Ascending aorta (tissue), 2 donors: ENCODE measurements around the gene EP400. TPM values are rescaled to one million over a fixed set of nuclear protein-coding genes. Genes with fewer than 3 reads are reported as not detected.

ENCODE experiments used
- DNase-seq, 2 donors: peaks; one replicate each; pipeline ENCODE4 v3.0.0-alpha.2; 2019; ENCODE audit warnings: low spot score in 2 of 2
- H3K27ac ChIP-seq, 2 donors: fragments of 200-600 bp; sonication (generic); one replicate each; pipeline ENCODE4 v1.5.1; 2016 to 2017; ENCODE audit warnings: mild to moderate bottlenecking in 1 of 2
- H3K27me3 ChIP-seq: fragments of 200-600 bp; sonication (generic); one replicate; pipeline ENCODE4 v1.5.1; 2017
- H3K36me3 ChIP-seq, 2 donors: fragments of 200-600 bp; sonication (generic); one replicate each; pipeline ENCODE4 v1.5.1; 2016
- H3K4me1 ChIP-seq, 2 donors: fragments of 200-600 bp; sonication (generic); one replicate each; pipeline ENCODE4 v1.5.1; 2016 to 2017; ENCODE audit warnings: mild to moderate bottlenecking in 1 of 2
- H3K4me3 ChIP-seq, 2 donors: fragments of 200-600 bp; sonication (generic); one replicate each; pipeline ENCODE4 v1.5.1; 2016 to 2017; ENCODE audit warnings: mild to moderate bottlenecking in 1 of 2
- H3K9me3 ChIP-seq, 2 donors: fragments of 200-600 bp; sonication (generic); one replicate each; pipeline ENCODE4 v1.5.1; 2016
- CTCF ChIP-seq, 3 experiments: fragments of 200-600 bp in 2 of 3; fragments of 450-650 bp in 1 of 3; sonication (generic) in 2 of 3; IDR thresholded peaks; one replicate each; pipeline ENCODE4 v1.5.1; 2016 to 2019; ENCODE audit warnings: antibody characterized with exemption in 3 of 3, mild to moderate bottlenecking in 1 of 3, moderate library complexity in 1 of 3
- intact Hi-C: fragments of 100-400 bp; cut with DNase I; formaldehyde crosslinking; loops from one replicate; pipeline ENCODE4 v1.15.1; 2023
- total RNA-seq: library from RNA; depleted of rRNA; stranded (reverse); fragments of >200 nt; gene quantifications from one replicate; pipeline ENCODE4 v1.1.0, GENCODE V29; 2016

Gene EP400
- total RNA-seq, 1 donor from 2014 or later, result 23.3 TPM

- Histone ChIP-seq H3K9me3 (no peaks in the 10 kb centered on the region), H3K36me3 (peaks cover 94 to 95% of the 10 kb centered on the region in 2 donors), H3K4me3 (no peak overlapping the region), H3K27me3 (no peaks in the 10 kb centered on the region), H3K27ac (no peak overlapping the region), H3K4me1 (no peaks in the 10 kb centered on the region)
- no peak for TF ChIP-seq CTCF (IDR thresholded peaks at IDR 0.05)
- no peak for DNase-seq
- intact Hi-C loops, result no loop called here
These were observed 65.2 kb downstream of the EP400 start for GRCh38 chr12:132014915-132015280.

- DNase-seq, result peak in 1 of 2 donors; percentile 60
- peaks cover 95 to 98% of the 10 kb centered on the region in 2 donors for H3K36me3 ChIP-seq
- intact Hi-C loops, result no loop called here
These were observed 66.1 kb downstream of the EP400 start for GRCh38 chr12:132015686-132016430.

GRCh38 chr12:132018193-132018916 is 68.6 kb downstream of the EP400 start:
- Histone ChIP-seq H3K27ac (no peak overlapping the region), H3K36me3 (peaks cover 85 to 86% of the 10 kb centered on the region in 2 donors), H3K27me3 (no peaks in the 10 kb centered on the region), H3K9me3 (no peaks in the 10 kb centered on the region), H3K4me3 (no peak overlapping the region), H3K4me1 (no peaks in the 10 kb centered on the region)
- intact Hi-C loops, result no loop called here
- TF ChIP-seq CTCF (IDR thresholded peaks at IDR 0.05), result no peak
- no peak for DNase-seq

More at GRCh38 chr12:132015686-132016430, 66.1 kb downstream of the EP400 start:
- Histone ChIP-seq H3K4me1 (no peaks in the 10 kb centered on the region), H3K27ac (no peak overlapping the region), H3K27me3 (no peaks in the 10 kb centered on the region), H3K4me3 (no peak overlapping the region), H3K9me3 (no peaks in the 10 kb centered on the region)
- no peak for TF ChIP-seq CTCF (IDR thresholded peaks at IDR 0.05)

- intact Hi-C loops, result no loop called here
- peak in 1 of 2 donors; percentile 34 for DNase-seq
- no peaks in the 10 kb centered on the region for H3K4me1 ChIP-seq
- H3K4me3 ChIP-seq, result no peak overlapping the region
- no peak for TF ChIP-seq CTCF (IDR thresholded peaks at IDR 0.05)
- no peak overlapping the region for H3K27ac ChIP-seq
- H3K27me3 ChIP-seq, result no peaks in the 10 kb centered on the region
- H3K36me3 ChIP-seq, result peaks cover 84 to 86% of the 10 kb centered on the region in 2 donors
- no peaks in the 10 kb centered on the region for H3K9me3 ChIP-seq
These were observed 70.1 kb downstream of the EP400 start for GRCh38 chr12:132019891-132020290.

- Histone ChIP-seq H3K36me3 (peaks cover 84 to 86% of the 10 kb centered on the region in 2 donors), H3K4me3 (no peak overlapping the region)
- TF ChIP-seq CTCF (IDR thresholded peaks at IDR 0.05), result no peak
These were observed 70.5 kb downstream of the EP400 start for GRCh38 chr12:132020292-132020691.

More at GRCh38 chr12:132020292-132020691, 70.5 kb downstream of the EP400 start:
- no peak for DNase-seq
- intact Hi-C loops, result no loop called here
- no peaks in the 10 kb centered on the region for H3K27me3 ChIP-seq
- no peaks in the 10 kb centered on the region for H3K9me3 ChIP-seq
- H3K27ac ChIP-seq, result no peak overlapping the region
- H3K4me1 ChIP-seq, result no peaks in the 10 kb centered on the region
